Measurements from ENCODE around the gene AGRP. TPM values are rescaled to one million over a fixed set of nuclear protein-coding genes. Genes with fewer than 3 reads are reported as not detected.

Gene AGRP
- polyA plus RNA-seq, 10 donors, result 0.22 to 0.28 TPM; not detected in 8

GRCh38 chr16:67445913-67446907 is 37.1 kb downstream of the AGRP start:
- no peak for DNase-seq

- DNase-seq, result no peak
Observed at GRCh38 chr16:67445441-67445912, 37.9 kb downstream of the AGRP start.

- DNase-seq, result no peak
Observed at GRCh38 chr16:67445126-67445426, 38.3 kb downstream of the AGRP start.

- DNase-seq, result no peak
Observed at GRCh38 chr16:67444259-67445125, 38.9 kb downstream of the AGRP start.

GRCh38 chr16:67443265-67443664 is 40.1 kb downstream of the AGRP start:
- peak; percentile 41 to 92 (median 83) for DNase-seq

GRCh38 chr16:67442581-67443255 is 40.6 kb downstream of the AGRP start:
- no peak for DNase-seq

- DNase-seq, result peak in 1 of 3 donors; percentile 57
Observed at GRCh38 chr16:67441907-67442306, 41.4 kb downstream of the AGRP start.

GRCh38 chr16:67441271-67441753 is 42.0 kb downstream of the AGRP start:
- DNase-seq, result peak in 2 of 3 donors; percentile 75

- no peak for DNase-seq
Observed at GRCh38 chr16:67438824-67439393, 44.4 kb downstream of the AGRP start.

GRCh38 chr16:67438098-67438791 is 45.1 kb downstream of the AGRP start:
- DNase-seq, result no peak

- no peak for DNase-seq
Observed at GRCh38 chr16:67437513-67437912, 45.8 kb downstream of the AGRP start.

- DNase-seq, result no peak
Observed at GRCh38 chr16:67436640-67437193, 46.6 kb downstream of the AGRP start.

- DNase-seq, result no peak
Observed at GRCh38 chr16:67435758-67436164, 47.6 kb downstream of the AGRP start.

- no peak for DNase-seq
Observed at GRCh38 chr16:67433131-67433719, 50.1 kb downstream of the AGRP start.

Other genes starting within 250 kb of the AGRP start
- gene FHOD1, start 236.1 kb downstream of the AGRP start, polyA plus RNA-seq (ENCODE audit: insufficient read length in 10 of 10), result 10 to 100 TPM; 15.8 to 28.2 (median 18.6) TPM
- gene SLC9A5, start 234.6 kb downstream of the AGRP start, polyA plus RNA-seq (ENCODE audit: insufficient read length in 10 of 10), result 1 to 10 TPM in 7 of 10 donors, under 1 TPM in 3; 0.72 to 1.6 (median 1.3) TPM
- 10 to 100 TPM in 3 of 10 donors, 1 to 10 TPM in 7; 4.3 to 13.5 (median 7.5) TPM for gene PLEKHG4, start 204.0 kb downstream of the AGRP start, polyA plus RNA-seq (ENCODE audit: insufficient read length in 10 of 10)
- gene KCTD19, start 156.8 kb downstream of the AGRP start, polyA plus RNA-seq (ENCODE audit: insufficient read length in 10 of 10), result under 1 TPM; 0.05 to 0.36 (median 0.28) TPM
- gene LRRC36, start 156.7 kb downstream of the AGRP start, polyA plus RNA-seq (ENCODE audit: insufficient read length in 10 of 10), result 1 to 10 TPM in 1 of 10 donors, under 1 TPM in 9; 0.15 to 1.7 (median 0.30) TPM
- 100 to 1,000 TPM; 305 to 544 (median 455) TPM for gene TPPP3, start 90.0 kb downstream of the AGRP start, polyA plus RNA-seq (ENCODE audit: insufficient read length in 10 of 10)
- 10 to 100 TPM; 15.6 to 24.9 (median 18.8) TPM for gene ZDHHC1, start 67.1 kb downstream of the AGRP start, polyA plus RNA-seq (ENCODE audit: insufficient read length in 10 of 10)
- 10 to 100 TPM in 4 of 10 donors, 1 to 10 TPM in 6; 3.8 to 13.3 (median 8.1) TPM for gene HSD11B2, start 52.4 kb downstream of the AGRP start, polyA plus RNA-seq (ENCODE audit: insufficient read length in 10 of 10)
- gene ATP6V0D1, start 2.4 kb downstream of the AGRP start, polyA plus RNA-seq (ENCODE audit: insufficient read length in 10 of 10), result 10 to 100 TPM; 51.9 to 64.9 (median 60.4) TPM
- 10 to 100 TPM; 36.7 to 51.9 (median 42.5) TPM for gene RIPOR1, start 45.3 kb upstream of the AGRP start, polyA plus RNA-seq (ENCODE audit: insufficient read length in 10 of 10)
- 10 to 100 TPM; 37.2 to 50.1 (median 41.7) TPM for gene CTCF, start 79.0 kb upstream of the AGRP start, polyA plus RNA-seq (ENCODE audit: insufficient read length in 10 of 10)
- 1 to 10 TPM in 2 of 10 donors, under 1 TPM in 8; 0.33 to 4.2 (median 0.55) TPM for gene CARMIL2, start 161.6 kb upstream of the AGRP start, polyA plus RNA-seq (ENCODE audit: insufficient read length in 10 of 10)
- 10 to 100 TPM; 11.2 to 17.4 (median 14.1) TPM for gene ACD, start 176.7 kb upstream of the AGRP start, polyA plus RNA-seq (ENCODE audit: insufficient read length in 10 of 10)
- gene PARD6A, start 177.4 kb upstream of the AGRP start, polyA plus RNA-seq (ENCODE audit: insufficient read length in 10 of 10), result 1 to 10 TPM in 6 of 10 donors, under 1 TPM in 4; 0.40 to 1.4 (median 1.2) TPM
- gene ENKD1, start 183.2 kb upstream of the AGRP start, polyA plus RNA-seq (ENCODE audit: insufficient read length in 10 of 10), result 10 to 100 TPM in 1 of 10 donors, 1 to 10 TPM in 9; 5.9 to 11.2 (median 7.4) TPM
- gene C16orf86, start 183.3 kb upstream of the AGRP start, polyA plus RNA-seq (ENCODE audit: insufficient read length in 10 of 10), result 1 to 10 TPM; 1.5 to 3.0 (median 2.3) TPM
- gene GFOD2, start 235.8 kb upstream of the AGRP start, polyA plus RNA-seq (ENCODE audit: insufficient read length in 10 of 10), result 10 to 100 TPM; 11.5 to 19.8 (median 13.7) TPM